DOHH2 (cell line): Measurements from ENCODE around the gene TTF1.

Experiments used
- CTCF ChIP-seq: fragments of 200-600 bp; sonication (generic); IDR thresholded peaks from one replicate; pipeline ENCODE4 v1.5.1; 2014; ENCODE audit warnings: antibody characterized with exemption, mild to moderate bottlenecking, low read depth, low read length; ENCODE audit not compliant: poor library complexity, severe bottlenecking
- EZH2phosphoT487 ChIP-seq: fragments of 200-600 bp; sonication (generic); IDR thresholded peaks from 2 replicates; pipeline ENCODE4 v1.6.1; 2017; ENCODE audit warnings: borderline replicate concordance, mild to moderate bottlenecking, antibody characterized with exemption, low read length, moderate library complexity, mixed read lengths

DNA sequence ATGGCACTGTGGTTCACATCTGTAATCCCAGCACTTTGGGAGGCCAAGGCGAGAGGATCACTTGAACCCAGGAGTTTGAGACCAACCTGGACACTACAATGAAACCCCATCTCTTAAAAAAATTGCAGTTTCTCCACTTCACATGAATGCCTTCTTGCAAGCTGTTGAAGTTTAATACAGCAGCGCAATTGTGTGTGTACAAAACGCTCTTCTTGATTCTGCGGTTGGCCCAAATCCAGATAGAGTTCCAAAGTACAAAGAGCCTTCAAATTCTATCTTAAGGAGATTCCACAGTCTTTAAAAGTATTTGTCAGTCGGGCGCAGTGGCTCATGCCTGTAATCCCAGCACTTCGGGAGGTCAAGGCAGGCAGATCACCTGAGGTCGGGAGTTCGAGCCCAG lies 42.6 kb downstream of the TTF1 start:
- TF ChIP-seq CTCF (no peak), EZH2phosphoT487 (no peak)
